HG03108 (cell line): ENCODE results near the gene ZBTB33.

ENCODE experiments used
- ATAC-seq: cut with Tn5 transposase; IDR thresholded peaks from one replicate; pipeline ENCODE4 v1.9.1; 2021; ENCODE audit warnings: moderate library complexity; ENCODE audit not compliant: unreplicated experiment

The ZBTB33 gene

GRCh38 chrX:120262859-120263708 lies 12.5 kb downstream of the ZBTB33 start:
- ATAC-seq: no peak

GRCh38 chrX:120264341-120264740 lies 13.7 kb downstream of the ZBTB33 start:
- no peak for ATAC-seq

GRCh38 chrX:120269373-120270035 lies 18.9 kb downstream of the ZBTB33 start:
- no peak for ATAC-seq

GRCh38 chrX:120270567-120270966 lies 20.0 kb downstream of the ZBTB33 start:
- ATAC-seq: no peak

- ATAC-seq: no peak
These were observed 20.6 kb downstream of the ZBTB33 start for GRCh38 chrX:120271218-120271617.

- ATAC-seq: no peak
These were observed 23.5 kb downstream of the ZBTB33 start for GRCh38 chrX:120274145-120274544.

GRCh38 chrX:120274958-120275357 lies 24.3 kb downstream of the ZBTB33 start:
- no peak for ATAC-seq

GRCh38 chrX:120281021-120281624 lies 30.5 kb downstream of the ZBTB33 start:
- no peak for ATAC-seq

- no peak for ATAC-seq
These were observed 31.1 kb downstream of the ZBTB33 start for GRCh38 chrX:120281761-120282160.

- no peak for ATAC-seq
These were observed 32.1 kb downstream of the ZBTB33 start for GRCh38 chrX:120282697-120283096.

- peak; percentile 33 for ATAC-seq
These were observed 36.3 kb downstream of the ZBTB33 start for GRCh38 chrX:120286733-120287512.

- ATAC-seq: peak; percentile 71
These were observed 37.0 kb downstream of the ZBTB33 start for GRCh38 chrX:120287513-120288112.

GRCh38 chrX:120290107-120290506 lies 39.5 kb downstream of the ZBTB33 start:
- ATAC-seq: no peak

GRCh38 chrX:120291211-120291610 lies 40.6 kb downstream of the ZBTB33 start:
- no peak for ATAC-seq

- no peak for ATAC-seq
These were observed 42.4 kb downstream of the ZBTB33 start for GRCh38 chrX:120293015-120293414.

- no peak for ATAC-seq
These were observed 44.0 kb downstream of the ZBTB33 start for GRCh38 chrX:120294651-120295050.

- no peak for ATAC-seq
These were observed 47.3 kb downstream of the ZBTB33 start for GRCh38 chrX:120297923-120298322.

GRCh38 chrX:120299928-120300327 lies 49.3 kb downstream of the ZBTB33 start:
- no peak for ATAC-seq

- no peak for ATAC-seq
These were observed 50.9 kb downstream of the ZBTB33 start for GRCh38 chrX:120301497-120301896.

GRCh38 chrX:120301960-120302359 lies 51.3 kb downstream of the ZBTB33 start:
- peak; percentile 2 for ATAC-seq

- ATAC-seq: peak; percentile 98
These were observed 51.8 kb downstream of the ZBTB33 start for GRCh38 chrX:120302434-120302833.
